HCT116 (cell line): ENCODE data around the gene SEC14L3.

Experiments used
- CEBPB ChIP-seq: IDR thresholded peaks from 2 replicates; pipeline ENCODE4 v1.6.1; 2012; ENCODE audit warnings: low read depth
- CTCF ChIP-seq, 3 experiments: fragments of 200-600 bp in 1 of 3; sonication (generic) in 1 of 3; IDR thresholded peaks in 2 of 3; conservative IDR thresholded peaks in 1 of 3; 2 replicates each; pipeline ENCODE4 v1.5.1; 2012 to 2017; ENCODE audit warnings: low read depth in 2 of 3, low read length in 2 of 3, antibody characterized with exemption in 1 of 3, borderline replicate concordance in 1 of 3, control low read depth in 1 of 3, mild to moderate bottlenecking in 1 of 3, mixed read lengths in 1 of 3, mixed run types in 1 of 3, moderate library complexity in 1 of 3; ENCODE audit not compliant: insufficient read depth in 1 of 3
- EZH2phosphoT487 ChIP-seq: fragments of 200-600 bp; IDR thresholded peaks from 2 replicates; pipeline ENCODE4 v1.6.1; 2018; ENCODE audit warnings: antibody characterized with exemption, borderline replicate concordance
- POLR2A ChIP-seq: IDR thresholded peaks from 2 replicates; pipeline ENCODE4 v1.7.0; 2011; ENCODE audit warnings: borderline replicate concordance; ENCODE audit not compliant: insufficient read depth, insufficient read length; ENCODE audit errors: extremely low read depth
- POLR2AphosphoS5 ChIP-seq: IDR thresholded peaks from 2 replicates; pipeline ENCODE4 v1.6.1; 2011; ENCODE audit warnings: mild to moderate bottlenecking, low read depth, low read length, moderate library complexity
- RAD21 ChIP-seq: IDR thresholded peaks from 2 replicates; pipeline ENCODE4 v1.6.1; 2012; ENCODE audit warnings: low read depth, mild to moderate bottlenecking
- YY1 ChIP-seq: IDR thresholded peaks from 2 replicates; pipeline ENCODE4 v1.6.1; 2011; ENCODE audit warnings: low read length, low read depth, moderate library complexity, mild to moderate bottlenecking; ENCODE audit not compliant: insufficient replicate concordance; ENCODE audit errors: extremely low read depth
- ZFX ChIP-seq: fragments of 450-650 bp; IDR thresholded peaks from 2 replicates; pipeline ENCODE4 v1.6.1; 2017
- TF ChIP-seq, protein P1 (sequence below): IDR thresholded peaks from 2 replicates; pipeline ENCODE4 v1.6.1; 2012; ENCODE audit warnings: low read depth
- TF ChIP-seq, protein P2 (sequence below): IDR thresholded peaks from 2 replicates; pipeline ENCODE4 v1.6.1; 2012

GRCh38 chr22:30472994-30473720 is 1.3 kb upstream of the SEC14L3 start:
- TF ChIP-seq, protein P1, sequence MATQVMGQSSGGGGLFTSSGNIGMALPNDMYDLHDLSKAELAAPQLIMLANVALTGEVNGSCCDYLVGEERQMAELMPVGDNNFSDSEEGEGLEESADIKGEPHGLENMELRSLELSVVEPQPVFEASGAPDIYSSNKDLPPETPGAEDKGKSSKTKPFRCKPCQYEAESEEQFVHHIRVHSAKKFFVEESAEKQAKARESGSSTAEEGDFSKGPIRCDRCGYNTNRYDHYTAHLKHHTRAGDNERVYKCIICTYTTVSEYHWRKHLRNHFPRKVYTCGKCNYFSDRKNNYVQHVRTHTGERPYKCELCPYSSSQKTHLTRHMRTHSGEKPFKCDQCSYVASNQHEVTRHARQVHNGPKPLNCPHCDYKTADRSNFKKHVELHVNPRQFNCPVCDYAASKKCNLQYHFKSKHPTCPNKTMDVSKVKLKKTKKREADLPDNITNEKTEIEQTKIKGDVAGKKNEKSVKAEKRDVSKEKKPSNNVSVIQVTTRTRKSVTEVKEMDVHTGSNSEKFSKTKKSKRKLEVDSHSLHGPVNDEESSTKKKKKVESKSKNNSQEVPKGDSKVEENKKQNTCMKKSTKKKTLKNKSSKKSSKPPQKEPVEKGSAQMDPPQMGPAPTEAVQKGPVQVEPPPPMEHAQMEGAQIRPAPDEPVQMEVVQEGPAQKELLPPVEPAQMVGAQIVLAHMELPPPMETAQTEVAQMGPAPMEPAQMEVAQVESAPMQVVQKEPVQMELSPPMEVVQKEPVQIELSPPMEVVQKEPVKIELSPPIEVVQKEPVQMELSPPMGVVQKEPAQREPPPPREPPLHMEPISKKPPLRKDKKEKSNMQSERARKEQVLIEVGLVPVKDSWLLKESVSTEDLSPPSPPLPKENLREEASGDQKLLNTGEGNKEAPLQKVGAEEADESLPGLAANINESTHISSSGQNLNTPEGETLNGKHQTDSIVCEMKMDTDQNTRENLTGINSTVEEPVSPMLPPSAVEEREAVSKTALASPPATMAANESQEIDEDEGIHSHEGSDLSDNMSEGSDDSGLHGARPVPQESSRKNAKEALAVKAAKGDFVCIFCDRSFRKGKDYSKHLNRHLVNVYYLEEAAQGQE: no peak
- TF ChIP-seq, protein P2, sequence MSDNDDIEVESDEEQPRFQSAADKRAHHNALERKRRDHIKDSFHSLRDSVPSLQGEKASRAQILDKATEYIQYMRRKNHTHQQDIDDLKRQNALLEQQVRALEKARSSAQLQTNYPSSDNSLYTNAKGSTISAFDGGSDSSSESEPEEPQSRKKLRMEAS: no peak
- TF ChIP-seq CTCF (IDR thresholded peaks at IDR 0.05 in 2 of 3, conservative IDR thresholded peaks at IDR 0.05 in 1 of 3; ENCODE audit: borderline replicate concordance in 1 of 3, insufficient read depth in 1 of 3, low read depth in 2 of 3, low read length in 2 of 3): no peak
- no peak for TF ChIP-seq POLR2AphosphoS5
- TF ChIP-seq ZFX: no peak
- TF ChIP-seq POLR2A: no peak
- no peak for TF ChIP-seq EZH2phosphoT487
- TF ChIP-seq RAD21: no peak
- no peak for TF ChIP-seq CEBPB
- TF ChIP-seq YY1: no peak
